Stomach (tissue), 4 donors: ENCODE measurements around the gene ACTN1.

ENCODE experiments used
- EP300 ChIP-seq: sonication (generic); formaldehyde crosslinking; IDR thresholded peaks from one replicate; pipeline ENCODE4 v1.6.1; 2017; ENCODE audit warnings: antibody characterized with exemption
- POLR2A ChIP-seq, 4 donors: fragments of 450-650 bp; IDR thresholded peaks; one replicate each; pipeline ENCODE4 v1.6.1; 2016; ENCODE audit warnings: antibody characterized with exemption in 4 of 4, control low read depth in 2 of 4, mild to moderate bottlenecking in 1 of 4, moderate library complexity in 1 of 4
- POLR2AphosphoS5 ChIP-seq, 3 donors: sonication (generic); formaldehyde crosslinking; IDR thresholded peaks; one replicate each; pipeline ENCODE4 v1.6.1; 2016; ENCODE audit warnings: antibody characterized with exemption in 3 of 3
- TF ChIP-seq, protein P1 (sequence below), 7 experiments: fragments of 450-650 bp in 4 of 7; fragments of 200-600 bp in 3 of 7; sonication (generic) in 3 of 7; IDR thresholded peaks; one replicate each; pipeline ENCODE4 v1.5.1; 2016 to 2019; ENCODE audit warnings: antibody characterized with exemption in 7 of 7, control low read depth in 2 of 7, mild to moderate bottlenecking in 1 of 7

DNA sequence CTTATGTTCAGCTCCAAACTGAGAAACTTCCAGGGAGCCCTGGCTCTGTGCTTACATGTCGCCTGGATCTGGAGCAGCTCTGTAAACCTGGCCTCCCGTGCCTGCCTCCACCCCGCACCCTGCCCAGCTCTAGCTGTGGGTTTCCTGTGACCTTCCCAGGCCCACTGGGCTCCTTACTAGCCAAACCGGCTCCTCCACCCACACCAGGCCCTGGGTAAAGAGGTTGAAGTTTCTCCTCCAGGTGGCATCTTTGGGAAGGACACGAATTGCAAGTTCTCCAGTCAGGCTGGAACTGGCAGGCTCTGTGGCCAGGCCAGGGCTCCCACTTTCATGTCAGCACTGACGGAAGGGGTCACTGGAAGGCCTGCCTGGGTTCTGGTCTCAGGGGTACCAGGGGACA is 125.4 kb downstream of the ACTN1 start:
- TF ChIP-seq, protein P1, sequence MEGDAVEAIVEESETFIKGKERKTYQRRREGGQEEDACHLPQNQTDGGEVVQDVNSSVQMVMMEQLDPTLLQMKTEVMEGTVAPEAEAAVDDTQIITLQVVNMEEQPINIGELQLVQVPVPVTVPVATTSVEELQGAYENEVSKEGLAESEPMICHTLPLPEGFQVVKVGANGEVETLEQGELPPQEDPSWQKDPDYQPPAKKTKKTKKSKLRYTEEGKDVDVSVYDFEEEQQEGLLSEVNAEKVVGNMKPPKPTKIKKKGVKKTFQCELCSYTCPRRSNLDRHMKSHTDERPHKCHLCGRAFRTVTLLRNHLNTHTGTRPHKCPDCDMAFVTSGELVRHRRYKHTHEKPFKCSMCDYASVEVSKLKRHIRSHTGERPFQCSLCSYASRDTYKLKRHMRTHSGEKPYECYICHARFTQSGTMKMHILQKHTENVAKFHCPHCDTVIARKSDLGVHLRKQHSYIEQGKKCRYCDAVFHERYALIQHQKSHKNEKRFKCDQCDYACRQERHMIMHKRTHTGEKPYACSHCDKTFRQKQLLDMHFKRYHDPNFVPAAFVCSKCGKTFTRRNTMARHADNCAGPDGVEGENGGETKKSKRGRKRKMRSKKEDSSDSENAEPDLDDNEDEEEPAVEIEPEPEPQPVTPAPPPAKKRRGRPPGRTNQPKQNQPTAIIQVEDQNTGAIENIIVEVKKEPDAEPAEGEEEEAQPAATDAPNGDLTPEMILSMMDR (IDR thresholded peaks at IDR 0.05): no peak
- TF ChIP-seq POLR2A (IDR thresholded peaks at IDR 0.05): no peak
- peak in 2 of 3 donors; percentile 5 to 33 for TF ChIP-seq POLR2AphosphoS5 (IDR thresholded peaks at IDR 0.05)
- TF ChIP-seq EP300: no peak
